ENCODE measurements around the gene CNTNAP5. TPM values are rescaled to one million over a fixed set of nuclear protein-coding genes. Genes with fewer than 3 reads are reported as not detected.
A peak's percentile ranks its signal among the peaks of the same experiment; 100 is the strongest.

Gene CNTNAP5
- polyA plus RNA-seq, 4 donors, result 0.03 to 0.12 TPM; not detected in 2

DNA sequence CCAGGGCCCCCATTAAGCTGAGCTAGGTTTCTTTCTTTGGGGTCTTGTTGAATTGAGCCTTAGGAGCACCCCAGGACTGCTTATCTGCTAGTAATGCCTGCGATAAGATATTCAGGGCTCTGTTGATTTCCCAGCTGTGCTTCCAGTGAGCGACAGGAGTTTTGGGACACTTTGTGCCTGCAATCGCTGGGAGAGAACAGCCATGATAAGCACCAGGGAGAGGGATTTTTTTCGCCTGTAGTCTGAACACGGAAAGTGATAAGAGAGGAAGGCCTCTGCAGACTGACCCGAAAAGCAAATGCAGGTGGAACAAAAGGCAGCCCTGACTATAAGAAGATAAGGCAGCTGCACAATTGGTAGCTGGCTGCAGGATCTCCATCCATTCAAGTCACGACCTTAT, 244.3 kb downstream of the CNTNAP5 start:
- FAIRE-seq, result no peak
- Histone ChIP-seq H3K4me3 (ENCODE audit: low read depth in 1 of 3, low read length in 3 of 3) (no peak overlapping the region), H3K36me3 (ENCODE audit: control insufficient read depth in 3 of 3, insufficient read depth in 2 of 3, low read depth in 1 of 3, low read length in 3 of 3) (no peaks in the 10 kb centered on the region), H3K27ac (ENCODE audit: low read depth in 1 of 3, low read length in 2 of 3) (no peak overlapping the region), H3K9me3 (ENCODE audit: control insufficient read depth in 2 of 2, insufficient read depth in 1 of 2, low read depth in 1 of 2, low read length in 1 of 2) (no peaks in the 10 kb centered on the region), H3K27me3 (ENCODE audit: control insufficient read depth in 3 of 3, insufficient read depth in 3 of 3, low read length in 3 of 3) (no peaks in the 10 kb centered on the region), H3K4me1 (ENCODE audit: control insufficient read depth in 3 of 3, insufficient read depth in 2 of 3, low read depth in 1 of 3, low read length in 2 of 3) (no peaks in the 10 kb centered on the region)
- DNase-seq, result no peak
- 25 to 60% (median 41%) methylated on average over 7 of the region's 7 CpGs for WGBS, 3 donors

DNA sequence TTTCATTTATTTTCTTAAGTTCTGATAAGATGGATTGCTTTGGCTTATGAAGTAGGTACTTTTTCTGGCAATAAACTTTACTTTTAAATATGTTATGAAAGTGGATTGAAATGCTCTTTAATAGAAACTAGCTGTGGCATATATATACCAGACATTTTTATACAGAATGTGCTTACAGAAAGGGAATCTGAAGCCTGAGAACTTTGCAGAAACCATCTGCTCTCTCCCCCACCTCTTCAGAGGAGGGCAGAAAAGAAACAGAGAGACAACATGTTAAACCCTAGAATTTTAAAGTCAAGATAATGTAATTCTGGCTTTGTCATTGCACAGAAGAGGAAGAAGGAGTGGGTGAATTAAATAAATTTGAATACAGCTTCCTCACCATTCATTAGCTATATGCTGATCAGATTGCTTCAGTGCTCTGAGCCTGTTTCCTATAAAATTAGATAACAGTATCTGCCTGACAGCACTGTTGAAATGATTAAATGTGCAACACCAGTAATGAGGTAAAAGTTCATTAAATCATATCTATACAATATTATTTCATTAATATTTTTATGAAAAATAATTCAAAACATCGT, 247.3 kb downstream of the CNTNAP5 start:
- peaks cover 0 to 3% of the 10 kb centered on the region in 2 donors for H3K9me3 ChIP-seq (ENCODE audit: control insufficient read depth in 2 of 2, insufficient read depth in 1 of 2, low read depth in 1 of 2, low read length in 1 of 2)
- no peaks in the 10 kb centered on the region for H3K4me1 ChIP-seq (ENCODE audit: control insufficient read depth in 3 of 3, insufficient read depth in 2 of 3, low read depth in 1 of 3, low read length in 2 of 3)
- FAIRE-seq, result no peak
- no peak overlapping the region for H3K27ac ChIP-seq (ENCODE audit: low read depth in 1 of 3, low read length in 2 of 3)
- H3K4me3 ChIP-seq (ENCODE audit: low read depth in 1 of 3, low read length in 3 of 3), result no peak overlapping the region
- WGBS, 3 donors, result 67 to 71% (median 68%) methylated on average over 1 of the region's 1 CpG
- no peak for DNase-seq
- H3K27me3 ChIP-seq (ENCODE audit: control insufficient read depth in 3 of 3, insufficient read depth in 3 of 3, low read length in 3 of 3), result no peaks in the 10 kb centered on the region
- H3K36me3 ChIP-seq (ENCODE audit: control insufficient read depth in 3 of 3, insufficient read depth in 2 of 3, low read depth in 1 of 3, low read length in 3 of 3), result no peaks in the 10 kb centered on the region

GRCh38 chr2:124281541-124281940, 256.5 kb downstream of the CNTNAP5 start:
- no peak for DNase-seq
- peaks cover 0 to 4% of the 10 kb centered on the region in 2 donors for H3K9me3 ChIP-seq (ENCODE audit: control insufficient read depth in 2 of 2, insufficient read depth in 1 of 2, low read depth in 1 of 2, low read length in 1 of 2)
- no peaks in the 10 kb centered on the region for H3K36me3 ChIP-seq (ENCODE audit: control insufficient read depth in 3 of 3, insufficient read depth in 2 of 3, low read depth in 1 of 3, low read length in 3 of 3)
- H3K27ac ChIP-seq (ENCODE audit: low read depth in 1 of 3, low read length in 2 of 3), result no peak overlapping the region
- no peaks in the 10 kb centered on the region for H3K4me1 ChIP-seq (ENCODE audit: control insufficient read depth in 3 of 3, insufficient read depth in 2 of 3, low read depth in 1 of 3, low read length in 2 of 3)
- no peak overlapping the region for H3K4me3 ChIP-seq (ENCODE audit: low read depth in 1 of 3, low read length in 3 of 3)
- 75 to 80% (median 80%) methylated on average over 10 of the region's 10 CpGs for WGBS, 3 donors
- FAIRE-seq, result no peak
- no peaks in the 10 kb centered on the region for H3K27me3 ChIP-seq (ENCODE audit: control insufficient read depth in 3 of 3, insufficient read depth in 3 of 3, low read length in 3 of 3)

DNA sequence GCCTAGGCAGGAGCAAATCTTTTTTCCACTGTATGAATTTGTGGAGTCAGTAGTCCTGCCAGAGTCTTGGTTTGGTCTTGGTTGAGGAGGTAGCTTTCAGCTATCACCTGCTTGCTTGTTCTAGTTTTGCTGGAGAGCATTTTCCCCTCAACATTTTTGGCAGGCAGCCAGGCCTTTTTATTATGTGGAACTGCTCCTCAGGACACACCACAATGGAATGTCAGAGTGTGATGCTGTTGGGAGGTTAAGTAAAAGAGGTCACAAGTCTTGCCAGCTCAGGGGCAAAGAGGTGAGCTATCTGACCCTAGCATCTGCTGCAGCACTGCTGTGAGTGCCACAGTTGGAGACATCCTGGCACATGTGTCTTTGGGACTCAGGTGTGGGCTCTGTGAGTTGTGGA, 258.0 kb downstream of the CNTNAP5 start:
- no peaks in the 10 kb centered on the region for H3K27me3 ChIP-seq (ENCODE audit: control insufficient read depth in 3 of 3, insufficient read depth in 3 of 3, low read length in 3 of 3)
- H3K27ac ChIP-seq (ENCODE audit: low read depth in 1 of 3, low read length in 2 of 3), result no peak overlapping the region
- DNase-seq, result peak in 1 of 2 donors; percentile 27
- no peaks in the 10 kb centered on the region for H3K36me3 ChIP-seq (ENCODE audit: control insufficient read depth in 3 of 3, insufficient read depth in 2 of 3, low read depth in 1 of 3, low read length in 3 of 3)
- FAIRE-seq, result no peak
- H3K9me3 ChIP-seq (ENCODE audit: control insufficient read depth in 2 of 2, insufficient read depth in 1 of 2, low read depth in 1 of 2, low read length in 1 of 2), result peaks cover 0 to 4% of the 10 kb centered on the region in 2 donors
- no peak overlapping the region for H3K4me3 ChIP-seq (ENCODE audit: low read depth in 1 of 3, low read length in 3 of 3)
- H3K4me1 ChIP-seq (ENCODE audit: control insufficient read depth in 3 of 3, insufficient read depth in 2 of 3, low read depth in 1 of 3, low read length in 2 of 3), result no peaks in the 10 kb centered on the region

GRCh38 chr2:124286089-124286783, 261.1 kb downstream of the CNTNAP5 start:
- Histone ChIP-seq H3K9me3 (ENCODE audit: control insufficient read depth in 2 of 2, insufficient read depth in 1 of 2, low read depth in 1 of 2, low read length in 1 of 2) (peaks cover 0 to 4% of the 10 kb centered on the region in 2 donors), H3K4me1 (ENCODE audit: control insufficient read depth in 3 of 3, insufficient read depth in 2 of 3, low read depth in 1 of 3, low read length in 2 of 3) (no peaks in the 10 kb centered on the region), H3K4me3 (ENCODE audit: low read depth in 1 of 3, low read length in 3 of 3) (no peak overlapping the region), H3K27me3 (ENCODE audit: control insufficient read depth in 3 of 3, insufficient read depth in 3 of 3, low read length in 3 of 3) (no peaks in the 10 kb centered on the region), H3K27ac (ENCODE audit: low read depth in 1 of 3, low read length in 2 of 3) (no peak overlapping the region), H3K36me3 (ENCODE audit: control insufficient read depth in 3 of 3, insufficient read depth in 2 of 3, low read depth in 1 of 3, low read length in 3 of 3) (no peaks in the 10 kb centered on the region)
- FAIRE-seq (no peak), DNase-seq (no peak)
- WGBS, 3 donors, result 73 to 84% (median 74%) methylated on average over 7 of the region's 7 CpGs

- Histone ChIP-seq H3K4me1 (ENCODE audit: control insufficient read depth in 3 of 3, insufficient read depth in 2 of 3, low read depth in 1 of 3, low read length in 2 of 3) (no peaks in the 10 kb centered on the region), H3K36me3 (ENCODE audit: control insufficient read depth in 3 of 3, insufficient read depth in 2 of 3, low read depth in 1 of 3, low read length in 3 of 3) (no peaks in the 10 kb centered on the region), H3K27me3 (ENCODE audit: control insufficient read depth in 3 of 3, insufficient read depth in 3 of 3, low read length in 3 of 3) (no peaks in the 10 kb centered on the region), H3K27ac (ENCODE audit: low read depth in 1 of 3, low read length in 2 of 3) (no peak overlapping the region), H3K4me3 (ENCODE audit: low read depth in 1 of 3, low read length in 3 of 3) (no peak overlapping the region), H3K9me3 (ENCODE audit: control insufficient read depth in 2 of 2, insufficient read depth in 1 of 2, low read depth in 1 of 2, low read length in 1 of 2) (peaks cover 0 to 2% of the 10 kb centered on the region in 2 donors)
- 5 to 32% (median 18%) methylated on average over 1 of the region's 1 CpG for WGBS, 3 donors
- FAIRE-seq (no peak), DNase-seq (no peak)
Measured at GRCh38 chr2:124289060-124289459, 264.0 kb downstream of the CNTNAP5 start.

DNA sequence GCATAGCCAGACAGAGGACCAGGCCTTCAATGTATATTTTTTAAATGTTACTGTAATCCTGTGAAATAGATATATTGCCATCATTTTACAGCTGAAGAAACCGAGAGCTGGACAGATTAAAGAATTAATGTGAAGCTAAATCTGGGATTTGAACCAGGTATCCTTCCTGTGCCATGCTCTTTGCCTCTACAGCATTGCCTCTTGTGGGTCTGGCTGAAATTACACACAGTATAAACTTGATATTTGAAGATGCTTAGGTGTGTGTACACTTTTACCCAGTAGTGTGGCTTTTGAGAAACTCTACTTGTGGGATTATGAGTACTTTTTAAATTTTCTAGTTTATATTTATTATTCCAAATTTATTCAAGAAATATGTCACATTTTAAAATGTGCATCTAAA, 264.5 kb downstream of the CNTNAP5 start:
- FAIRE-seq (no peak), DNase-seq (no peak)
- 56 to 74% (median 64%) methylated on average over 1 of the region's 1 CpG for WGBS, 3 donors
- Histone ChIP-seq H3K36me3 (ENCODE audit: control insufficient read depth in 3 of 3, insufficient read depth in 2 of 3, low read depth in 1 of 3, low read length in 3 of 3) (no peaks in the 10 kb centered on the region), H3K9me3 (ENCODE audit: control insufficient read depth in 2 of 2, insufficient read depth in 1 of 2, low read depth in 1 of 2, low read length in 1 of 2) (no peaks in the 10 kb centered on the region), H3K4me1 (ENCODE audit: control insufficient read depth in 3 of 3, insufficient read depth in 2 of 3, low read depth in 1 of 3, low read length in 2 of 3) (no peaks in the 10 kb centered on the region), H3K27ac (ENCODE audit: low read depth in 1 of 3, low read length in 2 of 3) (no peak overlapping the region), H3K27me3 (ENCODE audit: control insufficient read depth in 3 of 3, insufficient read depth in 3 of 3, low read length in 3 of 3) (no peaks in the 10 kb centered on the region), H3K4me3 (ENCODE audit: low read depth in 1 of 3, low read length in 3 of 3) (no peak overlapping the region)

GRCh38 chr2:124296470-124296869, 271.4 kb downstream of the CNTNAP5 start:
- H3K4me3 ChIP-seq (ENCODE audit: low read depth in 1 of 3, low read length in 3 of 3), result no peak overlapping the region
- DNase-seq (no peak), FAIRE-seq (no peak)
- H3K36me3 ChIP-seq (ENCODE audit: control insufficient read depth in 3 of 3, insufficient read depth in 2 of 3, low read depth in 1 of 3, low read length in 3 of 3), result no peaks in the 10 kb centered on the region
- WGBS, 3 donors, result 49 to 76% (median 68%) methylated on average over 2 of the region's 2 CpGs
- H3K4me1 ChIP-seq (ENCODE audit: control insufficient read depth in 3 of 3, insufficient read depth in 2 of 3, low read depth in 1 of 3, low read length in 2 of 3), result no peaks in the 10 kb centered on the region
- no peaks in the 10 kb centered on the region for H3K27me3 ChIP-seq (ENCODE audit: control insufficient read depth in 3 of 3, insufficient read depth in 3 of 3, low read length in 3 of 3)
- H3K9me3 ChIP-seq (ENCODE audit: control insufficient read depth in 2 of 2, insufficient read depth in 1 of 2, low read depth in 1 of 2, low read length in 1 of 2), result no peaks in the 10 kb centered on the region
- no peak overlapping the region for H3K27ac ChIP-seq (ENCODE audit: low read depth in 1 of 3, low read length in 2 of 3)

DNA sequence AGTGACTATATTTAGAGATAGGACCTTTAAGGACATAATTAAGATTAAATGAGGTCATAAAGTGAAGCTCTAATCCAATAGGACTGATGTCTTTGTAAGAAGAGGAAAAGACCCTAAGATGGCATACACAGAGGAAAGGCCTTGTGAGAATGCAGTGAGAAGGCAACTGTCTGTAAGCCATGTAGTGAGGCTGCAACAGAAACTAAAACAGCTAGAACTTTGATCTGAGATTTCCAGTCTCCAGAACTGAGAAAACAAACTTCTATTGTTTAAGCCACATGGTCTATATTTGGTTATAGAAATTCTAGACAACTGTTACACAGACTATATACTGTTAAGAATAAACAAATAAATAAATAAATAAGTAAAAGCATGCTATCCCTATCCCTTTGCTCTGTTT, 276.8 kb downstream of the CNTNAP5 start:
- Histone ChIP-seq H3K36me3 (ENCODE audit: control insufficient read depth in 3 of 3, insufficient read depth in 2 of 3, low read depth in 1 of 3, low read length in 3 of 3) (no peaks in the 10 kb centered on the region), H3K4me3 (ENCODE audit: low read depth in 1 of 3, low read length in 3 of 3) (no peak overlapping the region), H3K27ac (ENCODE audit: low read depth in 1 of 3, low read length in 2 of 3) (no peak overlapping the region), H3K9me3 (ENCODE audit: control insufficient read depth in 2 of 2, insufficient read depth in 1 of 2, low read depth in 1 of 2, low read length in 1 of 2) (peaks cover 0 to 7% of the 10 kb centered on the region in 2 donors), H3K27me3 (ENCODE audit: control insufficient read depth in 3 of 3, insufficient read depth in 3 of 3, low read length in 3 of 3) (no peaks in the 10 kb centered on the region), H3K4me1 (ENCODE audit: control insufficient read depth in 3 of 3, insufficient read depth in 2 of 3, low read depth in 1 of 3, low read length in 2 of 3) (no peaks in the 10 kb centered on the region)
- no peak for DNase-seq
- FAIRE-seq, result no peak
